GM20431 (cell line): ENCODE data around the gene P2RX3.

Experiments
- in situ Hi-C: fragments of 300-500 bp; cut with MseI, MboI; formaldehyde crosslinking; loops from one replicate; pipeline ENCODE4 v1.15.0; 2020; ENCODE audit warnings: low sequenced_read_pairs; ENCODE audit not compliant: unreplicated experiment

Gene P2RX3

DNA sequence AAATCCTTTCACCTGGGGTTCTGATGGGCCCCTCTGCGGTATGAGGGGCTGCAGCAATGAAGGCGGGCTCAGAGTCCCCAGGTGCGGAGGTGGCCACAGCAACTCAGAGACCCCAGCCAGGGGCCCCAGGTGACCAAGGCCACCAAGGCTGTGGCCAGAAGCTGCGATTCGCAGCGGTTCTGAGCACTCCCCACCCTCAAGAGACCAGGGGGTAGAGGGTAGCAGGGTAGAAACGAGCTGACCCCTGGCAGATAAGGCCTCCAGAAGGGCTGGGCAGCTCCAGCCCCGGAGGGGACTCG is 14.3 kb upstream of the P2RX3 start:
- in situ Hi-C loops, result no loop called here

DNA sequence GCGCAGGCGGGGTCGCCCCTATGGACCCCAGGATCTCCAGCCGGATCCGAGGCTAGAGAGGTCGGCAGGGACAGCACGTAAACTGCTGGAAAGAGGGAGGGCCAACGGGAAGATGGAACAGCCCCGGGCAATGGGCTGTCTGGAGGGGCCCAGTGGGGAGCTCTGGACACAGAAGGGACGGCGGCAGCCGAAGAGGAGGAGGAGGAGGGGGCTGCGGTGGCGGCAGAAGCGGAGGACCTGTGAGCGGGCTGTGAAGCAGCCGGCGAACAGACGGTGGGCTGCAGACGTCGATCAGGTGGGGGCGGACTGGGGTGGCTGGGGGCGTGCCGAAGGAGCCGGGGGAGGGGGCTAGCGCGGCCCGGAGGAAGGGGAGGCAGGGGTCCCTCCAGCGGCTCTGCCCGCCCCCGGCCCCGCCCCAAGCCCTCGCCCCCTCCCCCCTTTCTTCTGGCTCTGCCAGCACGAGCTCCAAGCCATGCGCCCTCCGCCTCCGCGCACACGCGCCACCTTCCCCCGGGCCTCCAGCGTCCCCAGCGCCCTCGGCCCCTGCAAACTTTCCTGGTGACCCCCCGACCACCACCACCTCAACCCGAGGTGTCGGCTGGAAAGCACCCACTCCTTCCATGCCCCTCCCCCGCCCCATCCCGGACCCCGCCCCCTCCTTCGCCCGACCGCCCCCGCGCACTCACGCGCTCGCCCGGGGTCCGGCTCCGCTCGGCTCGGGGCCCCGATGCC is 13.8 kb upstream of the P2RX3 start:
- in situ Hi-C loops, result no loop called here

DNA sequence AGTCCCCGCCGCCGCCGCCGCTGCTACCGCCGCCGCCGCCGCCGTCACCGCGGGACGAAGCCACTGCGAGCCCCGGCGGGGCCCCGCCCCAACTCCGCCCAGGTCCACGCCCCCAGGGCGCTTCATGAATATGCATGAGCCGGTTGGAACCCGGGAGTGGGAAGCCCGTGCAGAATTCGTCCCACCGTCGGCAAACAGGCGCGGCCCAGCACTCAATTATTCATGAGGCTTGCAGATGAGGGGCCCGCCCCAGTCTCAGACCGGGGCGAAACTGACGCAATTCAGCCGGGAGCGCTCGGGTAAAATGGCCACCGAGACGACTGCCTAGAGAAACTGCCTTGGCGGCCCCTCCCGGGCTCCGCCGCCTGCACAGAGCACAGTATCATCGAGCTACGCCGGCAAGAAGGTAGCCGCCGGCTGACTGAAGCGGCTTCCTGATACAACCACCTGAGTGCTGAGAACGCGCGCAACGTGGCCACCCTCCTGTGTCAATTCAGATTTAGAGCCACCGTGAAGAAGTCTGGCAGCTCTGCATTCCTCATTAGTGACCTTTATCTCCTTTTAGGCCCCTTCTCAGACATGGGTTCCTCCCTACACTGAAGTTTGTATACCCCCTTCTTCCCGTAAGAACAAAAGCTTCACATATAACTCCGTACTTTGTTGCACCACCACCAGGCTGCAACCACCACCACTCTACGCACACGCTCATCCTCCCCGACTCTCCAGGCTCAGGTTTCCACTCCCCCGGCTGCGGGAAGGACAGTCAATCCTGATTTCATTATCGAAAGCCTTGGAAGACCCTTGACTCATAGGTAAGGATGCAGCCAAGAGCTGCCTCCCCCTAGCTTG is 13.0 kb upstream of the P2RX3 start, which contains the start of gene TNKS1BP1:
Gene TNKS1BP1, minus strand, starts transcription at position 67 of the 849 bp plus-strand sequence. CDS start 3,067 bp downstream, outside the sequence.
- in situ Hi-C loops, result loop anchor here (25.0 kb wide), 1 partner anchor 337 kb away; the partner anchor contains the start of genes CLP1 and ZDHHC5

DNA sequence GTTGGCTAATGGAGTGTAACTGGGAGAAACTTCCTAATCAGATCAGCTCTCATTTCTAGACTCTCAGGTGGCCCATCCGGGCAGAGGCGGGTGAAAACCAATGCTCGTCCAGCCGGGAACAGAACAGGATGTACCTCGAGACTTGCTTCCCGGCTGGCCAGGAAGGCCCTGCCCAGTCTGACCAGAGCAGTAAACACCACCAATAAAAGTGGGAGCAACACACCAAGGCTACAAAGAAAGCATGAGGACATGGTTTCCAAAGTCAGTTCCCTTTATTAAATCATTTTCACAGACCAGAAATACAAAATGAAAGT is 12.5 kb upstream of the P2RX3 start:
- in situ Hi-C loops, result loop anchor here (25.0 kb wide), 1 partner anchor 337 kb away; the partner anchor contains the start of genes CLP1 and ZDHHC5

DNA sequence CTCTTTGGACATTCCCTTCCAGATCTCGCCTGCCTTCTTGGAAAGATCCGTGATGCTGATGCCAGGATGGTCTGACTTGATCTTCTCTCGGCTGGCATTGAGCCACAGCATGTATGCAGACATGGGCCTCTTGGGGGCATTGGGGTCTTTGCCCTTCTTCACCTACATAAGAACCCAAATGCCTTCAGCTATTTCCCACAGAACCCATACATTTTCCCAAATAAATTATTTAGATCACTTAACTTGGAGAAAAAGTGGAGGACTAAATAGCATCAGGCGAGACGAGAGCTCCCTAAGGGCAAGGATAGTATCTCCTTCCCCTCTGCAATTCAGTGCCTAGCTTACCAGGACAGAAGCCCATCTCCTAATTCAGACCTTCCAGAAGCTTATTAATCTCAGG is 10.4 kb upstream of the P2RX3 start:
- in situ Hi-C loops, result loop anchor here (25.0 kb wide), 1 partner anchor 335 kb away; the partner anchor contains the start of genes CLP1 and ZDHHC5

DNA sequence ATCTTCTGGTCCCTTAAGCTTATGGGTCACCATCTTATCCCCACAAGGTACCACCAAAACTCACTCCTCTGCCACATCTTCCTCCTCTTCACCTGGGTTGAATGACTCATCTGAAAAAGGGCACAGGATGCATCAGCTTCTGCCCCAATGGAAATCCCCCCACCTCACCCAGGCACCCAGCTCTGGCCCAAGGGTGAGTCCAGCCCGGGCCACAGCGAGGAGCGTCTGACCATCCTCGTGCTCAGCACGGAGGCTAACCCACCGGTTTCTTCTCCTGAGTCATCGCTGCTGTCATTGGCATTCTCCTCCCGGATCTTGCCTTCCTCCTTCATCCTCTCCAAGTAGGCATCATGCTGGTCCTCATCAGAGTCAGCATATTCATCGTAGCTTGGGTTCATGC is 8.1 kb upstream of the P2RX3 start:
- in situ Hi-C loops, result loop anchor here (25.0 kb wide), 1 partner anchor 332 kb away; the partner anchor contains the start of genes CLP1 and ZDHHC5

DNA sequence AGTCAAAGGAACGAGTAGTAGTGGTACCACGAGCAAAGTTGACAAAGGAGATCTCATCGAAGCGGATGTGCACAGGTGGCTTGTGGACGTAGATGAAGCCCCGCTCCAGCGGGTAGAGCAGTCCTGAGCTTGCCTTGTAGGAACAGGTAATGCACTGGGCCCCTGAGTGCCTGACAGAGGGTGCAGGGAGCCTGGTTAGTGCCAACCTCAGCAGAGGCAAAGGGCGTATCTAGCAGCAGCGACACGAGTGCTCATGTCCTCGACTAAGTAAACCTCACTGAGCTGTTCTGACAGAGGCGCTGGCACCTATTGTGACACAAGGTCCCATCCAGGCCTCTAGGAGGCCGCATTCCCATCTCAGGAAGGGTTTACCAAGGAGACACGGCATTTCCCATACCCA is 6.4 kb upstream of the P2RX3 start:
- in situ Hi-C loops, result loop anchor here (25.0 kb wide), 1 partner anchor 331 kb away; the partner anchor contains the start of genes CLP1 and ZDHHC5

DNA sequence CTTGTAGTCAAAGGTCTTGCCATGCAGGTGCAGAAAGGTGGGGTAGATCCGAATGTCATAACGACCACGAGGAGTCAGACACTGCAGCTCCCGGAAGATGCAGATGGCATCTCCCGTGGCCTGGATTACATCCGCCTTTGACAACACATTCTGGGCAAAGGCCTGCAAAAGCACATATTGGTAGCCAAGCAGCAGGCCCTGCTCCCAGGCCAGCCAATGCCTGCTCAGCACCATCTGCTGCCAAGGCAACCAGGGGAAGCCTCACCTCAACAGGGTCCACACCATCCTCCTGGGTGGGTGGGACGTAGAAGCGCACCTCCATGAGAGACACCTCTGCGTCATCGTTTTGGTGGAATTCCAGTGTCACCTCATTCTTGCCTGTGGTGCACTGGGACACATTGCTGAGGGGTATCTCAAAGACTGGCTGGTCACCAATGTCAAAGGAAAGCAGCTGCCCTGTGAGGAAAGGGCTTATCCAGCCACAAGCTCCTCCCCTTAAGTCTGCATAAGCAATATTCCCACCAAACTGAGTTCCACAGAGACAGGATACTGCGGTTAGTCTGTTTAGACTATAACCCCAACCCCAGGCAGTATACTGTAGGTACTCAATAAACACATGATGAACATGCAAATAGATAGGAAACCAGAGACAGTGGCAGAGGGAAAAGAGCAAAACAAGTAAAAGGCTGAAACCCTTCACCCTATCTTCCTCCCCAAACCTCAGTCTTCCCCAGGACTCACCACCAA is 5.3 kb upstream of the P2RX3 start:
- in situ Hi-C loops, result loop anchor here (25.0 kb wide), 1 partner anchor 329 kb away; the partner anchor contains the start of genes CLP1 and ZDHHC5

DNA sequence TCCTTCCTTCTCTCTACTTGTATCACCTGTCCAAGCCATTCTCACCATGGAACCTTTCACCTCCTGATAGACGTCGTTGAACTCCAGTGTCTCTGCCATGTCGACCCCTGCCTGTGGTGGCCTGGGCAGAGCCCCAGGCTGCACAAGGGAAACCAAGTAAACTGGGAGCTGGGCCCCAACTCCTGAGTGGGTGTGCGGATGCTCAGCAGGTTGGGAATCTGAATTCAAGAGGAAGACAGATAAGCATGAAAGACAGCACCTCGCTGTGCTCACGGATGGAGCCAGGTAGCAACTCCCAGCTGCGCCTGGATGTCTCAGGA is 3.2 kb upstream of the P2RX3 start:
- in situ Hi-C loops, result loop anchor here (25.0 kb wide), 1 partner anchor 327 kb away; the partner anchor contains the start of genes CLP1 and ZDHHC5

DNA sequence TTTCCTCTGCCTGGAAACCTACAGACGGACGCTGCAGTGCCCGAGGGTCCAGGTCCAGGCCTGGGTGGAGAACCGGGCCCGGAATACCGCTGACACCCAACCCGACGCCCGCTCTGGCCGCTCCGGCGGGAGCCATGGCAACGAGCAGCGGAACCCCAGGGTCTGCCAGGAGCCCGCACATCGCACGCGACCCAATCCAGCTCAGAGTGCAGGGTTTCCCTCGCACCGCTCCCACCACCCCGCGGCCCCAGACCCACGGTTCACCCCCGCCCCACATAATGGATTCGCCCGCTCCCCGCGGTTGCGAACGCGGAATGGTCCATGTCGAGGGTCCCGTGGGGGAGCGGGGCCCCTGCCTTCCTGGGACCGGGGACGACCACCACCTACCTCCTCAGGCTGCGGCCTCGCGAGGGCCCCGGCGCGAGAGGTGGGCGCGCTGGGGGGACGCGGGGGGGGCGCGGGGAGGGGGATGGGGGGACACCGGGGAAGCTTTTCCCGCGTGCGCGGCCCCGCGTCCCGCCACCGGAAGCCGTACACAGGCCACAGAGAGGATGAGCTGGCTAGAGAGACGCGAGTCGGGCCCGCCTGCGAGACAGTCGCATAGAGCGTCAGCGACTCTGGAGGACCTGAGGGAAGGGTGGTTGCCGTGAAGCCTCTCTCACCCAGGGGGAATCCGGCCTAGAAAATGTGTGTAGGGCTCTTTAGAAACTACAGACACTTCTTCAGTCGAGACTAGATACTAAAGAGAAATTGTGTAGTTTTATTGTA is 2.6 kb upstream of the P2RX3 start, which contains the start of gene SSRP1:
Gene SSRP1, minus strand, starts transcription at position 550 of the 768 bp plus-strand sequence. CDS start 771 bp downstream, outside the sequence.
- in situ Hi-C loops, result loop anchor here (25.0 kb wide), 1 partner anchor 327 kb away; the partner anchor contains the start of genes CLP1 and ZDHHC5

DNA sequence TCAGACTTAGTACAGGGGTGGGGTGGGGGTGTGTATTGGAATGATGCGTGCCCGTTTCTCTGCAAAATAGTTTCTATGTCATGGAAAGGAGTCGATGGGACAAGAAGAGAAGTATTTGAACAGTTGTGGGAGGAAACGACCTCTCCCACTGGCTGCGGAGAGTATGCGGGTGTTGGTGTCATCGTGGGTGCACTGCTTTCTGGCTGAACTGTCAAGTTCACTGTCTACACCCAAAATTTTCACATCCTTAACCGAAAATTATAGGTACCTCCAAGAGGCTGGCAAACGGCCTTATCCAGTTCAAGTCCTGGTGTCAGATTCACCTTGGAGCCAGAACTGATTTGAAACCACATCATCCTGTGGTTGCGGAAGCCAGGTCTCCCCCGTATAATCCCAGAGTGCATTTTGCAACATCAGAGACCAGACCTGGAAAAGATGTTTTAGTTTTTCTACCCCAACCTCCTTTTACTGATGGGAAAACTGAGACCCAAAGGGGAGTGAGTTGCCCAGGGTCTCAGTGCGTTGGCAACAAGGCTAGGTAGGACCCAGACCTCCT is 2.0 kb upstream of the P2RX3 start:
- in situ Hi-C loops, result loop anchor here (25.0 kb wide), 1 partner anchor 326 kb away; the partner anchor contains the start of genes CLP1 and ZDHHC5

DNA sequence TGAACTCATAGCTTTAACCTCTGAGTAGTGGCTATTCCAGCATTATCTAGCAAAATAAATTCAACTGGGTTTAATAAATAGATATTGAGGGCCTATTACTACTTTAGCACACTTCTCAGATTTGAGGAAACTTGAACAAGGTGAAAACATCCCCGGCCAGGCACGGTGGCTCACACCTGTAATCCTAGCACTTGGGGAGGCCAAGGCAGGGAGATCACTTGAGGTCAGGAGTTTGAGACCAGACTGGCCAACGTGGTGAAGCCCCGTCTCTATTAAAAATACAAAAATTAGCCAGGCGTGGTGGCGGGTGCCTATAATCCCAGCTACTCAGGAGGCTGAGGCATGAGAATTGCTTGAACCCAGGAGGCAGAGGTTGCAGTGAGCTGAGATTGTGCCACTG is 1.3 kb upstream of the P2RX3 start:
- in situ Hi-C loops, result loop anchor here (25.0 kb wide), 1 partner anchor 325 kb away; the partner anchor contains the start of genes CLP1 and ZDHHC5

DNA sequence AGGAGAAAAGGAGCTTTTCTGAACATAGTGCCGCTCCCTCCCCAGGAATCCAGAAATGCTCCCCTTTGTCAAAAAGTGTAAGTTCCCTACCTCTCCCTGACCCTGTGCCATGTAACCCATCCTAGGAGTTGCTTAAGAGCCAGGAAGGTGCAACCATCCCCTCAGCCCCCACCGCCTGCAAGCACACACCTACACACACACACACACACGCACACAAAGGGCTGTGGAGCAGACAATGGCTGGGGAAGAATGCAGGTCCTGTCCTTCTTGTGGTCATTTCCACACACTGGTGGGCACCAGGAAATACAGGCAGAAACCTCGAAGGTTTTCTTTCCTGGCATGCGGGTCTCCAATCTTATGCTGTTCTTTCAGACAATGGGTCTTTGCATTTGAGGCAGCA is 1.2 kb downstream of the P2RX3 start:
- in situ Hi-C loops, result loop anchor here (25.0 kb wide), 1 partner anchor 323 kb away; the partner anchor contains the start of genes CLP1 and ZDHHC5

DNA sequence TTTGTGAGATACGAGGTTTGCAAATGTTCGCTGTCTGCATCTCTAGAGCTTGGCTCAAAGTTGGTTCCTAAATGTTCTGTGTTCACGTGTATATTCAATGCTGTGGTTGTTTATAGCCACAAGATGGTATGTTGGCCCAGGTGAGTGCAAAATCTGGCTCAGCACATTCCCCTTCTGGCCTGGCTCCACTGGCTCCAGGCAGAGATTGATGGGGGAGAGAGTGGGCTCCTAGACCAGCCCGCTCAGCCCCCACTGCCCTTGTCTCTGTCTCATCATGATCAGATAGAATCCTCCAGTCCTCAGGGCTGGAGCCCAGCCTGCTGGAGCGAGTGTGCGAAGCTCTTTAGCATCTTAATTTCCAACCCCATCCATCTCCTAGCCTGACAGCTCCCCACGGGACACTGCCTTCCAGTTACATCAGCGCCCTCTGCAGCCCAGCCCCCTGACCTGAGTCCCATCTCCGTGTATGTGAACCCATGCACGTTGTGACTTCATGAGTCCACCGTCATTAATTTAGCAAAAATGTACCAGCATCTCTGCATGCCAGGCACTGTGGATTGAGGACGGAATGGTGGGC is 2.0 kb downstream of the P2RX3 start:
- in situ Hi-C loops, result loop anchor here (25.0 kb wide), 1 partner anchor 322 kb away; the partner anchor contains the start of genes CLP1 and ZDHHC5

DNA sequence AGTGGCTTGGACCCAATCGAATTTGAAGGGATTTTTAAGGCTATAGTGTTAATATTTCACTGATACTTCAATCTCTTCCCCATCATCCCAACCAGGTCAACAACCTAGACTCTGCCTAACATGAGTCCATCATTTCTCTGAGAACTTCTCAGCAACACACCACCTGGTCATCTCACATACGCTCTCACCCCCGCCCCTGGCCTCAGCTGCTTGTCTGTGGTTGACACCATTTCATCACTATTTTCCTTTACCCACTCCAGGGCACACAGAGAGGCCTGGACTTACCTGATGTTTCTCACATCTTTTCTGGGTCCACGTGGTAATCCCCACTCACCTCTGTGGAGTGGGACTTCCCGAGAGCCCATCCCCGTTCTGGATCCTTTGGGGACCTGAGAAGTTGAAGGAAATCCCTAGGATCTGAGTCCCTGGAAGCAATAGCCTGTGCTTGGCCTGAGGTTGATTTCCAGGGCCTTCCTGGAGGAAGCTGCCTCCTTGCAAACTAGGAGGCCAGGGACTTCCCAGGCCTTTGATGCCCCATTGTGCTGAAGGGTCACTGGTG is 3.2 kb downstream of the P2RX3 start:
- in situ Hi-C loops, result loop anchor here (25.0 kb wide), 1 partner anchor 321 kb away; the partner anchor contains the start of genes CLP1 and ZDHHC5

DNA sequence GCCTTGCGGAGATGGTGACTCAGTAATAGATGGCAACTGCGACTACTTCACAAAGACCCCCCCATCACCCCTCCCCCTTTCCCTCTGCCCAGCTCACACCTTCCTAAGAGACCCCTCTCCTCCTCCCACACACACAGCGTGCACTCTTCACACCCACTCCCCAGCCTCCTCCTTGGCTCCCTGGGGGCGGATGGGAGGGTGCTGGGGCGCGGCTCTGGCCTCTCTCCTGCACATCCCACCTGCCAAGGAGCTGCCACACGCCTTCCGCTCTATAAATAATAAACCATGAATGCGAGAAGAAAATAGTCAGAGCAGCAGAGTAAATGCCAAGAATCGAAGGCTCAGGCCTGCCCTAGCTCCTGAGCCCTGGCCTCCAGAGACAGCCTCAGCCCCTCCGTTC is 4.5 kb downstream of the P2RX3 start:
- in situ Hi-C loops, result loop anchor here (25.0 kb wide), 1 partner anchor 320 kb away; the partner anchor contains the start of genes CLP1 and ZDHHC5

DNA sequence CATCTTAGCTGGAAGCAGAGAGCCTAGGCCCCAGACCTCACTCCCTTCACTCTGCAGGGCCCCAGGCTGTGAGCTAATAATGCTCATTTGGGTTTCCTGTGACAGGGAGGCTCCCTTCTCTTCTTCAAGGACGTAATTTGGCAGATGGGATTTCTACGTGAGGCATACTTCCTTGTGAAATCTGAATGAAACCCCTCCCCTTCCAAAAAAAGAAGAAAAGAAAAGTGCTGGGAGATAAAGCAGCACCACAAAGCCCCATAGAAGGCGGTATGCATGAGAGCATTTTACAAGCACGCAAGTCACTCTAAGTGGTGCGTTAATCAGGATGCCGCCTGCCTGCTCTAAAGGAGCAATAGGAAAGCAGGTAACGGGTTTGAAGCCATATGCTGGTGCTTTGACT is 5.7 kb downstream of the P2RX3 start:
- in situ Hi-C loops, result loop anchor here (25.0 kb wide), 1 partner anchor 318 kb away; the partner anchor contains the start of genes CLP1 and ZDHHC5

DNA sequence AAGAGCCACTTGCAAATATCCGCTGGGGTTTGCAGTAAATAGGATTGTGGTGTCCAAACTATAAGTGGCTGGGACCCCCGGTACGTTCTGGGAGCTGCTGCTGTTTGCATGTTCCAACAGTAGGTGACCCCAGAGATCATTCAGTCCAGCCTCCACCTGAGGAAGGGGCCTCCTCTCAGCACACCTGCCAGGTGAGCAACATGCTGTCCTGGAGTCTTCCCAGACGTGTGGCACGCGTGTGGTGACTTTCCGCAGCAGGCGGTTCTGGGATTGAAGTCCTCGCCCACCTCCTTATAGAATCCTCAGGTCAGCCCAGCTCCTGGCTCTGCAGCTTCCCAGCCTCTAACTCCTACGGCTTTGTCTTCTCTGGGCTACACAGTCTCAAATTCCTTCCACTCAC is 6.7 kb downstream of the P2RX3 start:
- in situ Hi-C loops, result loop anchor here (25.0 kb wide), 1 partner anchor 317 kb away; the partner anchor contains the start of genes CLP1 and ZDHHC5
